NCI-H82 (cell line): ENCODE measurements around the gene GOLGA1.
"Not testable (repeated sequence)": the region's sequence is repeated elsewhere in the genome, so short reads cannot be mapped to it uniquely, and the experiment has no call there.

Source experiments
- DNase-seq: peaks from one replicate; lab custom pipeline; 2025; lab: John Stamatoyannopoulos, UW

GOLGA1 gene

GRCh38 chr9:124858330-124859046 is 82.4 kb downstream of the GOLGA1 start:
- DNase-seq, result no peak

GRCh38 chr9:124857533-124858162 is 83.2 kb downstream of the GOLGA1 start:
- no peak for DNase-seq

GRCh38 chr9:124855944-124856765 is 84.7 kb downstream of the GOLGA1 start:
- DNase-seq, result peak; percentile 76

- DNase-seq, result no peak
Observed at GRCh38 chr9:124855566-124855943, 85.3 kb downstream of the GOLGA1 start.

- DNase-seq, result no peak
Observed at GRCh38 chr9:124854822-124855221, 86.1 kb downstream of the GOLGA1 start.

GRCh38 chr9:124854161-124854560 is 86.7 kb downstream of the GOLGA1 start:
- DNase-seq, result no peak

- DNase-seq, result no peak
Observed at GRCh38 chr9:124853605-124854143, 87.2 kb downstream of the GOLGA1 start.

GRCh38 chr9:124852829-124853531 is 87.9 kb downstream of the GOLGA1 start, which contains the start of gene WDR38:
Gene WDR38 (plus strand): TSS chr9:124853460. CDS start chr9:124853532, 72 bp downstream.
- DNase-seq, result peak; percentile 76

- no peak for DNase-seq
Observed at GRCh38 chr9:124852121-124852828, 88.6 kb downstream of the GOLGA1 start.

GRCh38 chr9:124849801-124850200 is 91.1 kb downstream of the GOLGA1 start:
- no peak for DNase-seq

- no peak for DNase-seq
Observed at GRCh38 chr9:124846969-124847368, 93.9 kb downstream of the GOLGA1 start.

GRCh38 chr9:124846467-124846866 is 94.4 kb downstream of the GOLGA1 start:
- DNase-seq, result not testable (repeated sequence)

GRCh38 chr9:124844291-124844690 is 96.6 kb downstream of the GOLGA1 start:
- no peak for DNase-seq

GRCh38 chr9:124843456-124844034 is 97.3 kb downstream of the GOLGA1 start:
- no peak for DNase-seq

- no peak for DNase-seq
Observed at GRCh38 chr9:124841075-124841821, 99.6 kb downstream of the GOLGA1 start.

- DNase-seq, result no peak
Observed at GRCh38 chr9:124840300-124840833, 100.5 kb downstream of the GOLGA1 start.

GRCh38 chr9:124839612-124840299 is 101.1 kb downstream of the GOLGA1 start:
- peak; percentile 46 for DNase-seq

GRCh38 chr9:124838567-124839275 is 102.2 kb downstream of the GOLGA1 start:
- not testable (repeated sequence) for DNase-seq
